Endothelial cell of umbilical vein (primary cell): Measurements from ENCODE around the gene MCF2L. TPM values are rescaled to one million over a fixed set of nuclear protein-coding genes. Genes with fewer than 3 reads are reported as not detected.
A peak's percentile ranks its signal among the peaks of the same experiment; 100 is the strongest.

ENCODE experiments used
- BruUV-seq: library from RNA; stranded (reverse); fragments of 400-500 nt; replicated peaks from 2 replicates; lab custom pipeline; 2021; lab: Mats Ljungman, UMichigan
- CTCF ChIA-PET: fragments of 300-600, 350-600 bp; sonication (Branson Sonifier 250); formaldehyde crosslinking; loops from one replicate; lab custom pipeline; 2021; ENCODE audit warnings: antibody characterized with exemption, inconsistent platforms; lab: Charles Lee
- POLR2A ChIA-PET: fragments of 300-600, 350-600 bp; sonication (Branson Sonifier 250); formaldehyde crosslinking; loops from one replicate; lab custom pipeline; 2021; ENCODE audit warnings: antibody characterized with exemption, inconsistent platforms; lab: Charles Lee
- DNase-seq: peaks from one replicate; pipeline ENCODE4 v3.0.0-alpha.2; 2011; ENCODE audit warnings: low read depth, low spot score
- FAIRE-seq: peaks from 2 replicates; lab custom pipeline; 2011; peaks lifted over from hg19 to GRCh38; lab: Jason Lieb, UNC
- H2AFZ ChIP-seq: 2 replicates; pipeline ENCODE4 v1.6.0; 2012; ENCODE audit warnings: low read depth, low read length, control low read depth, inconsistent platforms
- H3K27ac ChIP-seq: 2 replicates; pipeline ENCODE4 v1.5.1; 2011; ENCODE audit warnings: low read depth, mild to moderate bottlenecking, control low read depth, low read length, moderate library complexity; ENCODE audit not compliant: insufficient read depth
- H3K27me3 ChIP-seq, 2 experiments: 2 replicates each; pipeline versions ENCODE4 v1.6.0 to v1.6.1; 2011; ENCODE audit warnings: low read length in 2 of 2, mixed read lengths in 1 of 2; ENCODE audit not compliant: control insufficient read depth in 2 of 2, insufficient read depth in 2 of 2
- H3K36me3 ChIP-seq, 2 experiments: 2 replicates in 1 of 2; 3 replicates in 1 of 2; pipeline ENCODE4 v1.5.1; 2011; ENCODE audit warnings: low read length in 2 of 2, mild to moderate bottlenecking in 1 of 2, moderate library complexity in 1 of 2; ENCODE audit not compliant: control insufficient read depth in 2 of 2, insufficient read depth in 2 of 2; ENCODE audit errors: extremely low read depth in 1 of 2
- H3K4me1 ChIP-seq: 3 replicates; pipeline ENCODE4 v1.5.1; 2011; ENCODE audit warnings: mild to moderate bottlenecking, low read length; ENCODE audit not compliant: control insufficient read depth, insufficient read depth; ENCODE audit errors: extremely low read depth
- H3K4me2 ChIP-seq: 2 replicates; pipeline ENCODE4 v1.6.1; 2011; ENCODE audit warnings: low read length, control low read depth, mixed read lengths; ENCODE audit not compliant: insufficient read depth
- H3K4me3 ChIP-seq, 3 experiments: fragments of 200-600 bp in 1 of 3; sonication (generic), shearing (Covaris generic) in 1 of 3; replicated peaks in 1 of 3; 2 replicates each; pipeline ENCODE4 v1.5.1; 2011 to 2016; ENCODE audit warnings: control low read depth in 3 of 3, low read length in 3 of 3, mild to moderate bottlenecking in 2 of 3, inconsistent platforms in 1 of 3, low read depth in 1 of 3, moderate library complexity in 1 of 3; ENCODE audit not compliant: insufficient read depth in 1 of 3
- H3K79me2 ChIP-seq: 2 replicates; pipeline ENCODE4 v1.6.0; 2012; ENCODE audit warnings: low read length, inconsistent platforms; ENCODE audit not compliant: control insufficient read depth, insufficient read depth
- H3K9ac ChIP-seq: replicated peaks from 2 replicates; pipeline ENCODE3; 2011; ENCODE audit warnings: low read length, control low read depth; ENCODE audit not compliant: insufficient read depth; ENCODE audit errors: extremely low read depth
- H3K9me1 ChIP-seq: replicated peaks from 3 replicates; pipeline ENCODE4 v1.6.0; 2011; ENCODE audit warnings: mild to moderate bottlenecking, low read length; ENCODE audit not compliant: control insufficient read depth, insufficient read depth; ENCODE audit errors: extremely low read depth
- H3K9me3 ChIP-seq: replicated peaks from 2 replicates; pipeline ENCODE4 v1.5.1; 2012; ENCODE audit warnings: low read length, inconsistent platforms; ENCODE audit not compliant: control insufficient read depth, insufficient read depth
- H4K20me1 ChIP-seq: replicated peaks from 2 replicates; pipeline ENCODE3; 2011; ENCODE audit warnings: mild to moderate bottlenecking, low read length; ENCODE audit not compliant: control insufficient read depth, insufficient read depth; ENCODE audit errors: extremely low read depth
- CTCF ChIP-seq, 2 donors: IDR thresholded peaks; 1 replicate in 1 of 2; 2 replicates in 1 of 2; pipeline ENCODE4 v1.5.1; 2011; ENCODE audit warnings: low read length in 2 of 2, mild to moderate bottlenecking in 2 of 2, moderate library complexity in 2 of 2, control low read depth in 1 of 2, inconsistent platforms in 1 of 2, low read depth in 1 of 2; ENCODE audit not compliant: insufficient read depth in 1 of 2; ENCODE audit errors: extremely low read depth in 1 of 2
- FOS ChIP-seq: IDR thresholded peaks from 2 replicates; pipeline ENCODE4 v1.6.1; 2011; ENCODE audit warnings: mild to moderate bottlenecking, low read length, moderate library complexity, borderline replicate concordance; ENCODE audit not compliant: insufficient read depth
- GATA2 ChIP-seq: IDR thresholded peaks from 2 replicates; pipeline ENCODE4 v1.7.0; 2011; ENCODE audit warnings: low read depth, mild to moderate bottlenecking, moderate library complexity, mixed read lengths, low read length; ENCODE audit not compliant: insufficient read length, insufficient read depth
- POLR2A ChIP-seq: IDR thresholded peaks from 2 replicates; pipeline ENCODE4 v1.6.1; 2012; ENCODE audit warnings: low read depth, mild to moderate bottlenecking, control low read depth, low read length
- POLR2AphosphoS5 ChIP-seq: IDR thresholded peaks from 2 replicates; pipeline ENCODE4 v1.6.1; 2012; ENCODE audit warnings: low read depth, mild to moderate bottlenecking, control low read depth, low read length, moderate library complexity; ENCODE audit not compliant: insufficient read depth
- dilution Hi-C: fragments of 300-500 bp; cut with MboI; formaldehyde crosslinking; loops from one replicate; pipeline ENCODE4 v1.15.0; 2019; ENCODE audit warnings: low sequenced_read_pairs; ENCODE audit not compliant: extremely low pct_ligation_motif_present
- intact Hi-C: fragments of 100-400 bp; cut with micrococcal nuclease; formaldehyde crosslinking; loops from one replicate; pipeline ENCODE4 v1.10.0; 2022
- polyA plus RNA-seq, 4 experiments: library from polyadenylated mRNA; depleted of rRNA in 3 of 4; stranded (reverse) in 3 of 4; unstranded in 1 of 4; fragments of >200 nt; gene quantifications; 2 replicates each; pipeline versions ENCODE4 v1.2.1 to v1.2.3, GENCODE V29; 2011 to 2012; ENCODE audit warnings: missing spikeins in 1 of 4
- total RNA-seq: library from RNA; stranded (reverse); gene quantifications from 2 replicates; pipeline ENCODE4 v1.2.3, GENCODE V29; 2021

Gene MCF2L
- total and polyA plus RNA-seq, 2 donors (not counting 3 experiments of a cell fraction or from before 2014, with no cell fraction given), result 0.33 to 0.58 TPM

- Histone ChIP-seq H3K9me1 (no peaks in the 10 kb centered on the region), H3K36me3 (no peaks in the 10 kb centered on the region), H3K9ac (no peak overlapping the region), H3K4me1 (peaks cover 11% of the 10 kb centered on the region), H2AFZ (no peak overlapping the region), H3K27ac (no peak overlapping the region), H4K20me1 (no peaks in the 10 kb centered on the region), H3K4me2 (peak overlapping the region; percentile 74), H3K79me2 (no peaks in the 10 kb centered on the region), H3K4me3 (no peak overlapping the region), H3K9me3 (no peaks in the 10 kb centered on the region), H3K27me3 (no peaks in the 10 kb centered on the region)
- intact Hi-C loops, result loop anchor here (10.0 kb wide), 1 partner anchor 388 kb away; no protein-coding TSS in a partner anchor
- dilution Hi-C loops, result no loop called here
- FAIRE-seq (no peak), DNase-seq (no peak)
- TF ChIP-seq POLR2AphosphoS5, result no peak
- TF ChIP-seq CTCF (IDR thresholded peaks at IDR 0.05; ENCODE audit: extremely low read depth in 1 of 2, insufficient read depth in 1 of 2, low read depth in 1 of 2, low read length in 2 of 2), result no peak
- no peak for TF ChIP-seq POLR2A
- TF ChIP-seq FOS, result no peak
- ChIA-PET POLR2A (no interaction called here), CTCF (interaction anchor here (1.2 kb wide), 1 partner anchor 13 kb away, joined by 5 read pairs; no protein-coding TSS in a partner anchor)
- BruUV-seq, result no TSS peak
Measured at GRCh38 chr13:113022391-113022744, 53.4 kb downstream of the MCF2L start.

- Histone ChIP-seq H3K36me3 (no peaks in the 10 kb centered on the region), H3K4me2 (peak overlapping the region; percentile 74), H3K9ac (no peak overlapping the region), H2AFZ (peak overlapping the region; percentile 40), H3K9me3 (no peaks in the 10 kb centered on the region), H3K79me2 (no peaks in the 10 kb centered on the region), H3K4me1 (peaks cover 11% of the 10 kb centered on the region), H3K9me1 (no peaks in the 10 kb centered on the region), H3K4me3 (no peak overlapping the region), H4K20me1 (no peaks in the 10 kb centered on the region), H3K27ac (no peak overlapping the region), H3K27me3 (no peaks in the 10 kb centered on the region)
- intact Hi-C loops (loop anchor here (10.0 kb wide), 1 partner anchor 388 kb away; no protein-coding TSS in a partner anchor), dilution Hi-C loops (no loop called here)
- TF ChIP-seq POLR2A, result no peak
- TF ChIP-seq GATA2, result peak; percentile 62
- POLR2A ChIA-PET, result no interaction called here
- DNase-seq (peak; percentile 38), FAIRE-seq (peak; percentile 65)
- no TSS peak for BruUV-seq
- CTCF ChIA-PET, result interaction anchor here (1.2 to 1.6 kb wide), 2 partner anchors 12 to 80 kb away, joined by 5 to 6 read pairs; no protein-coding TSS in a partner anchor
Measured at GRCh38 chr13:113022745-113023574, 53.9 kb downstream of the MCF2L start.
